ENCODE data around the gene GALNT9. TPM values are rescaled to one million over a fixed set of nuclear protein-coding genes. Genes with fewer than 3 reads are reported as not detected.

Gene GALNT9
- total RNA-seq, 4 donors from 2014 or later, result 0.17 to 0.58 (median 0.46) TPM

GRCh38 chr12:132343294-132344004, 14.1 kb upstream of the GALNT9 start:
- no peaks in the 10 kb centered on the region for H3K9me3 ChIP-seq
- no peak overlapping the region for H3K4me3 ChIP-seq
- no peaks in the 10 kb centered on the region for H3K36me3 ChIP-seq
- H3K27ac ChIP-seq (replicated peaks in 1 of 4), result no peak overlapping the region
- TF ChIP-seq POLR2AphosphoS5 (IDR thresholded peaks at IDR 0.05) (no peak), POLR2A (IDR thresholded peaks at IDR 0.05; ENCODE audit: low read depth) (no peak), EP300 (IDR thresholded peaks at IDR 0.05) (no peak)
- TF ChIP-seq, protein P1, sequence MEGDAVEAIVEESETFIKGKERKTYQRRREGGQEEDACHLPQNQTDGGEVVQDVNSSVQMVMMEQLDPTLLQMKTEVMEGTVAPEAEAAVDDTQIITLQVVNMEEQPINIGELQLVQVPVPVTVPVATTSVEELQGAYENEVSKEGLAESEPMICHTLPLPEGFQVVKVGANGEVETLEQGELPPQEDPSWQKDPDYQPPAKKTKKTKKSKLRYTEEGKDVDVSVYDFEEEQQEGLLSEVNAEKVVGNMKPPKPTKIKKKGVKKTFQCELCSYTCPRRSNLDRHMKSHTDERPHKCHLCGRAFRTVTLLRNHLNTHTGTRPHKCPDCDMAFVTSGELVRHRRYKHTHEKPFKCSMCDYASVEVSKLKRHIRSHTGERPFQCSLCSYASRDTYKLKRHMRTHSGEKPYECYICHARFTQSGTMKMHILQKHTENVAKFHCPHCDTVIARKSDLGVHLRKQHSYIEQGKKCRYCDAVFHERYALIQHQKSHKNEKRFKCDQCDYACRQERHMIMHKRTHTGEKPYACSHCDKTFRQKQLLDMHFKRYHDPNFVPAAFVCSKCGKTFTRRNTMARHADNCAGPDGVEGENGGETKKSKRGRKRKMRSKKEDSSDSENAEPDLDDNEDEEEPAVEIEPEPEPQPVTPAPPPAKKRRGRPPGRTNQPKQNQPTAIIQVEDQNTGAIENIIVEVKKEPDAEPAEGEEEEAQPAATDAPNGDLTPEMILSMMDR (IDR thresholded peaks at IDR 0.05), result no peak
- peaks cover 0 to 11% (median 5%) of the 10 kb centered on the region in 4 donors for H3K4me1 ChIP-seq
- WGBS, result 27% methylated on average over 6 of the region's 23 CpGs
- intact Hi-C loops (cut with DNase I), result no loop called here
- peaks cover 0 to 93% (median 5%) of the 10 kb centered on the region in 4 donors for H3K27me3 ChIP-seq
- no peak for DNase-seq (ENCODE audit: extremely low spot score)

DNA sequence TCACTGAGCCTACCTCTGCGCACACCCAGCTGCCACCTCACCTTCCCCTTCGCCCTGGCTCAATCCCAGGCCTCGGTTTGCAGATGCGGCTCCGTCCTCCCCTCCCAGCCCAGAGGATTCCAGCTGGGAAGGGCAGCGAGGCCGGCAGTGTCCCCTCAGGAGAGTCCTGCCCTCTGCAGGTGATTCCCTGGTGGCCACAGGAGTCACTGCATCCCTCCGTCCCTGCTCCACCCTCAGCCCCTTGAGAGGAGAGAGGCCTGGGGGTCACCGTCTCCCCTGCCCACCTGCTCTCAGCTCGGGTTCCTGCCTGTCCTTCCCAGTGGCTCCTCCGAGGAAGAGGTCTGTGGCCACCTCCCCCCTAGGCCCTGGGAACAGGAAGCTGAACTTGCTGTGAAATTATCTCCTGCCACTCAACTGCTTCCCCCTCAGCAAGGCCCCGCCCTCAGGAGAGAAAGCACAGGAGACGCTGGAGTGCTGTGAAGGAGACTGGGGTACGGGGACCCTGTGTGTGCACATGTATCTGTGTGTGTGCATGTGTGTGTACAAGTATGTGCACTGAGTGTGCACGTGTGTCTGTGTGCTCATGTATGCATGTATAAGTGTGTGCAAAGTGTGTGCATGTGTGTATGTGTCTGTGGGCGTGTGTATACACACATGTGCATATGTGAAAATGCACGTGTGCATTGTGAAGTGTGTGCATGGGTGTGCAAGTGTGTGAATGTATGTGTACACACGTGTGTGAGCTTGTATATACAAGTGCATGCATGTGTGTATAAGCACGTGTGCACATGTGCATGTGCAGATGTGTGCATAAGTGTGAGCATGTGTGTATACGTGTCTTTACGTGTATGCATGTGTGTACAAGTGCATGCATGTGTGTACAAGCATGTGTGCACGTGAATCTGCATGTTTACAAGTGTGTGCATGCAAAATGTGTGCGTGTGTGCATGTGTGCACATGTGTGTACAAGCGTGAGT, 13.2 kb upstream of the GALNT9 start:
- WGBS, result 58% methylated on average over 22 of the region's 24 CpGs
- Histone ChIP-seq H3K4me3 (no peak overlapping the region), H3K27ac (replicated peaks in 1 of 4) (no peak overlapping the region), H3K4me1 (peaks cover 0 to 11% (median 5%) of the 10 kb centered on the region in 4 donors), H3K9me3 (no peaks in the 10 kb centered on the region), H3K36me3 (no peaks in the 10 kb centered on the region), H3K27me3 (peaks cover 0 to 93% (median 5%) of the 10 kb centered on the region in 4 donors)
- TF ChIP-seq POLR2A (IDR thresholded peaks at IDR 0.05; ENCODE audit: low read depth) (no peak), EP300 (IDR thresholded peaks at IDR 0.05) (no peak), POLR2AphosphoS5 (IDR thresholded peaks at IDR 0.05) (no peak)
- TF ChIP-seq, protein P1 (IDR thresholded peaks at IDR 0.05), result no peak
- intact Hi-C loops (cut with DNase I), result no loop called here
- DNase-seq (ENCODE audit: extremely low spot score), result no peak

- Histone ChIP-seq H3K9me3 (peaks cover 0 to 4% (median 0%) of the 10 kb centered on the region in 4 donors), H3K4me3 (no peak overlapping the region), H3K27me3 (peaks cover 0 to 93% (median 4%) of the 10 kb centered on the region in 4 donors), H3K36me3 (no peaks in the 10 kb centered on the region), H3K4me1 (peaks cover 0 to 11% (median 5%) of the 10 kb centered on the region in 4 donors), H3K27ac (replicated peaks in 1 of 4) (no peak overlapping the region)
- no peak for DNase-seq (ENCODE audit: extremely low spot score)
- intact Hi-C loops (cut with DNase I), result no loop called here
- 84% methylated on average over 25 of the region's 40 CpGs for WGBS
- TF ChIP-seq, protein P1 (IDR thresholded peaks at IDR 0.05), result no peak
- TF ChIP-seq POLR2A (IDR thresholded peaks at IDR 0.05; ENCODE audit: low read depth) (no peak), EP300 (IDR thresholded peaks at IDR 0.05) (no peak), POLR2AphosphoS5 (IDR thresholded peaks at IDR 0.05) (no peak)
Observed at GRCh38 chr12:132341318-132342050, 12.1 kb upstream of the GALNT9 start.

- H3K36me3 ChIP-seq, result no peaks in the 10 kb centered on the region
- no peak overlapping the region for H3K27ac ChIP-seq (replicated peaks in 1 of 4)
- peaks cover 0 to 11% (median 5%) of the 10 kb centered on the region in 4 donors for H3K4me1 ChIP-seq
- H3K4me3 ChIP-seq, result no peak overlapping the region
- WGBS, result 89% methylated on average over 33 of the region's 43 CpGs
- TF ChIP-seq POLR2AphosphoS5 (IDR thresholded peaks at IDR 0.05) (no peak), EP300 (IDR thresholded peaks at IDR 0.05) (no peak), POLR2A (IDR thresholded peaks at IDR 0.05; ENCODE audit: low read depth) (no peak)
- TF ChIP-seq, protein P1 (IDR thresholded peaks at IDR 0.05), result no peak
- H3K9me3 ChIP-seq, result peaks cover 0 to 4% (median 0%) of the 10 kb centered on the region in 4 donors
- intact Hi-C loops (cut with DNase I), result no loop called here
- peaks cover 0 to 93% (median under 1%) of the 10 kb centered on the region in 4 donors for H3K27me3 ChIP-seq
- no peak for DNase-seq (ENCODE audit: extremely low spot score)
Observed at GRCh38 chr12:132340266-132341035, 11.1 kb upstream of the GALNT9 start.
